ENCODE measurements around the gene FUT2. TPM values are rescaled to one million over a fixed set of nuclear protein-coding genes. Genes with fewer than 3 reads are reported as not detected.
A peak's percentile ranks its signal among the peaks of the same experiment; 100 is the strongest.

FUT2 gene
- total and polyA plus RNA-seq, 2 of the 13 experiments (the other 11 are each of a cell fraction or from before 2014, with no cell fraction given) = 0.07 TPM; not detected in 1

DNA sequence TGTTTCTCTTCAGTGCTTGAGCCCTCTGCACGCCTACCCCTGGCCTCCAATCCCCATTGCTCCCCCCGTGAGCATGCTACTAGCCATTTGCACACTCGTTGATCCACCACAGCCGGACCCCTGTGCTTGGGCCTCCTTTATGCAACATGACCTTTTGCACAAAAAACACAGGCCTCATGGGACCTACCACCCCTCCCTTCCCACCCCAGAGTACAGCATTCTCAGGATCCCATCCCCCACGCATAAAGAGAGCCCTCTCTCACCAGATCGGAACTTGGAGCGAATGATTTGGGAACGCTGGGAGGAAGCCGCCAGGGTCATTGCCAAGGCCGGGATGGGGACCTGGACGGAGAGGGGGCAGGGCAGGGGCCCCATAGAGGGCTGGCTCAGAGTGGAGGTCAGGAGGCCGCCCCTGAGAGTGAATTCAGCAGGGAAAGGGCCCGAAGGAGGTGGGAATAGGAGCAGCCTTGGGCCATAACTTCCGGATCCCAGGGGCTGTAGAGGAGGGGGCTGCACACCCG, 23.0 kb downstream of the FUT2 start (continued):
- TF ChIP-seq ZNF546 (CRISPR knock-in tag; conservative IDR thresholded peaks at IDR 0.05) (no peak), MAZ (IDR thresholded peaks at IDR 0.05; ENCODE audit: borderline replicate concordance, low read depth, low read length) (no peak), MAZ (CRISPR knock-in tag; IDR thresholded peaks at IDR 0.05; ENCODE audit: low read depth) (0 out of 2 replicates have a peak, but pooled peaks have one; percentile 51), SNAPC2 (CRISPR knock-in tag; IDR thresholded peaks at IDR 0.05) (no peak), HNRNPH1 (optimal IDR thresholded peaks at IDR 0.05; ENCODE audit: low read depth, low read length) (no peak), CENPT (CRISPR knock-in tag; IDR thresholded peaks at IDR 0.05; ENCODE audit: low read depth) (no peak), NONO (IDR thresholded peaks at IDR 0.05) (no peak), NONO (CRISPR knock-in tag; conservative IDR thresholded peaks at IDR 0.05) (0 out of 2 replicates have a peak, but pooled peaks have one; percentile 67), ZNF782 (CRISPR knock-in tag; IDR thresholded peaks at IDR 0.05; ENCODE audit: borderline replicate concordance) (no peak), ZNF792 (CRISPR knock-in tag; IDR thresholded peaks at IDR 0.05) (0 out of 2 replicates have a peak, but pooled peaks have one; percentile 29), TOPORS (CRISPR knock-in tag; IDR thresholded peaks at IDR 0.05) (0 out of 2 replicates have a peak, but pooled peaks have one; percentile 69), TARDBP (CRISPR knock-in tag; IDR thresholded peaks at IDR 0.05) (peak; percentile 78), MIXL1 (CRISPR knock-in tag; IDR thresholded peaks at IDR 0.05) (peak; percentile 39; the same call in 1 of the 2 replicates), SIX1 (CRISPR knock-in tag; IDR thresholded peaks at IDR 0.05; ENCODE audit: borderline replicate concordance) (no peak), ZFX (CRISPR knock-in tag; IDR thresholded peaks at IDR 0.05; ENCODE audit: low read depth) (peak; percentile 72), ZKSCAN5 (CRISPR knock-in tag; IDR thresholded peaks at IDR 0.05) (no peak), GZF1 (CRISPR knock-in tag; IDR thresholded peaks at IDR 0.05) (no peak), AKAP8 (CRISPR knock-in tag; IDR thresholded peaks at IDR 0.05) (peak; percentile 41; the same call in 1 of the 2 replicates), ZNF790 (CRISPR knock-in tag; IDR thresholded peaks at IDR 0.05; ENCODE audit: borderline replicate concordance) (no peak), ZNF143 (CRISPR knock-in tag; IDR thresholded peaks at IDR 0.05) (peak; percentile 67), ZNF724P (CRISPR knock-in tag; IDR thresholded peaks at IDR 0.05; ENCODE audit: borderline replicate concordance) (no peak), ZBTB20 (CRISPR knock-in tag; IDR thresholded peaks at IDR 0.05; ENCODE audit: borderline replicate concordance, low read depth) (peak; percentile 71; the same call in 1 of the 2 replicates), DPF2 (CRISPR knock-in tag; IDR thresholded peaks at IDR 0.05; ENCODE audit: borderline replicate concordance, low read depth) (no peak; the same call in 1 of the 2 replicates)
- TF ChIP-seq, protein P1, sequence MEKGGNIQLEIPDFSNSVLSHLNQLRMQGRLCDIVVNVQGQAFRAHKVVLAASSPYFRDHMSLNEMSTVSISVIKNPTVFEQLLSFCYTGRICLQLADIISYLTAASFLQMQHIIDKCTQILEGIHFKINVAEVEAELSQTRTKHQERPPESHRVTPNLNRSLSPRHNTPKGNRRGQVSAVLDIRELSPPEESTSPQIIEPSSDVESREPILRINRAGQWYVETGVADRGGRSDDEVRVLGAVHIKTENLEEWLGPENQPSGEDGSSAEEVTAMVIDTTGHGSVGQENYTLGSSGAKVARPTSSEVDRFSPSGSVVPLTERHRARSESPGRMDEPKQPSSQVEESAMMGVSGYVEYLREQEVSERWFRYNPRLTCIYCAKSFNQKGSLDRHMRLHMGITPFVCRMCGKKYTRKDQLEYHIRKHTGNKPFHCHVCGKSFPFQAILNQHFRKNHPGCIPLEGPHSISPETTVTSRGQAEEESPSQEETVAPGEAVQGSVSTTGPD (CRISPR knock-in tag; IDR thresholded peaks at IDR 0.05) = 0 out of 2 replicates have a peak, but pooled peaks have one; percentile 48
- TF ChIP-seq, protein P2, sequence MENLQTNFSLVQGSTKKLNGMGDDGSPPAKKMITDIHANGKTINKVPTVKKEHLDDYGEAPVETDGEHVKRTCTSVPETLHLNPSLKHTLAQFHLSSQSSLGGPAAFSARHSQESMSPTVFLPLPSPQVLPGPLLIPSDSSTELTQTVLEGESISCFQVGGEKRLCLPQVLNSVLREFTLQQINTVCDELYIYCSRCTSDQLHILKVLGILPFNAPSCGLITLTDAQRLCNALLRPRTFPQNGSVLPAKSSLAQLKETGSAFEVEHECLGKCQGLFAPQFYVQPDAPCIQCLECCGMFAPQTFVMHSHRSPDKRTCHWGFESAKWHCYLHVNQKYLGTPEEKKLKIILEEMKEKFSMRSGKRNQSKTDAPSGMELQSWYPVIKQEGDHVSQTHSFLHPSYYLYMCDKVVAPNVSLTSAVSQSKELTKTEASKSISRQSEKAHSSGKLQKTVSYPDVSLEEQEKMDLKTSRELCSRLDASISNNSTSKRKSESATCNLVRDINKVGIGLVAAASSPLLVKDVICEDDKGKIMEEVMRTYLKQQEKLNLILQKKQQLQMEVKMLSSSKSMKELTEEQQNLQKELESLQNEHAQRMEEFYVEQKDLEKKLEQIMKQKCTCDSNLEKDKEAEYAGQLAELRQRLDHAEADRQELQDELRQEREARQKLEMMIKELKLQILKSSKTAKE (CRISPR knock-in tag; IDR thresholded peaks at IDR 0.05; ENCODE audit: borderline replicate concordance) = peak; percentile 92
- TF ChIP-seq, protein P3, sequence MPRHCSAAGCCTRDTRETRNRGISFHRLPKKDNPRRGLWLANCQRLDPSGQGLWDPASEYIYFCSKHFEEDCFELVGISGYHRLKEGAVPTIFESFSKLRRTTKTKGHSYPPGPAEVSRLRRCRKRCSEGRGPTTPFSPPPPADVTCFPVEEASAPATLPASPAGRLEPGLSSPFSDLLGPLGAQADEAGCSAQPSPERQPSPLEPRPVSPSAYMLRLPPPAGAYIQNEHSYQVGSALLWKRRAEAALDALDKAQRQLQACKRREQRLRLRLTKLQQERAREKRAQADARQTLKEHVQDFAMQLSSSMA (CRISPR knock-in tag; IDR thresholded peaks at IDR 0.05) = no peak
- TF ChIP-seq, protein P4, sequence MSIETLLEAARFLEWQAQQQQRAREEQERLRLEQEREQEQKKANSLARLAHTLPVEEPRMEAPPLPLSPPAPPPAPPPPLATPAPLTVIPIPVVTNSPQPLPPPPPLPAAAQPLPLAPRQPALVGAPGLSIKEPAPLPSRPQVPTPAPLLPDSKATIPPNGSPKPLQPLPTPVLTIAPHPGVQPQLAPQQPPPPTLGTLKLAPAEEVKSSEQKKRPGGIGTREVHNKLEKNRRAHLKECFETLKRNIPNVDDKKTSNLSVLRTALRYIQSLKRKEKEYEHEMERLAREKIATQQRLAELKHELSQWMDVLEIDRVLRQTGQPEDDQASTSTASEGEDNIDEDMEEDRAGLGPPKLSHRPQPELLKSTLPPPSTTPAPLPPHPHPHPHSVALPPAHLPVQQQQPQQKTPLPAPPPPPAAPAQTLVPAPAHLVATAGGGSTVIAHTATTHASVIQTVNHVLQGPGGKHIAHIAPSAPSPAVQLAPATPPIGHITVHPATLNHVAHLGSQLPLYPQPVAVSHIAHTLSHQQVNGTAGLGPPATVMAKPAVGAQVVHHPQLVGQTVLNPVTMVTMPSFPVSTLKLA (IDR thresholded peaks at IDR 0.05) = no peak
